ENCODE measurements around the gene SLC6A11.

The SLC6A11 gene

GRCh38 chr3:10942690-10943205 is 126.7 kb downstream of the SLC6A11 start:
- no peak for ATAC-seq

GRCh38 chr3:10944866-10945265 is 128.8 kb downstream of the SLC6A11 start:
- ATAC-seq = no peak
- TF ChIP-seq BACH2 (CRISPR knock-in tag; IDR thresholded peaks at IDR 0.05; ENCODE audit: borderline replicate concordance) = no peak
- no peak for TF ChIP-seq ZNF8 (CRISPR knock-in tag; IDR thresholded peaks at IDR 0.05)
- no peak for TF ChIP-seq TCF4 (CRISPR knock-in tag; IDR thresholded peaks at IDR 0.05; ENCODE audit: borderline replicate concordance)
- TF ChIP-seq TSHZ2 (CRISPR knock-in tag; IDR thresholded peaks at IDR 0.05) = no peak
- no peak for TF ChIP-seq CSRNP3 (CRISPR knock-in tag; IDR thresholded peaks at IDR 0.05)
- TF ChIP-seq ZFP30 (CRISPR knock-in tag; IDR thresholded peaks at IDR 0.05) = no peak
- TF ChIP-seq TOX (CRISPR knock-in tag; IDR thresholded peaks at IDR 0.05; ENCODE audit: borderline replicate concordance) = no peak
- TF ChIP-seq ZNF565 (CRISPR knock-in tag; conservative IDR thresholded peaks at IDR 0.05; ENCODE audit: low read depth) = no peak
- TF ChIP-seq ESRRG (CRISPR knock-in tag; IDR thresholded peaks at IDR 0.05) = no peak
- TF ChIP-seq RARB (CRISPR knock-in tag; IDR thresholded peaks at IDR 0.05) = no peak
- no peak for TF ChIP-seq ZC3H10 (CRISPR knock-in tag; IDR thresholded peaks at IDR 0.05)
- no peak for TF ChIP-seq ZFP3 (CRISPR knock-in tag; IDR thresholded peaks at IDR 0.05)
- no peak for TF ChIP-seq PATZ1 (CRISPR knock-in tag; IDR thresholded peaks at IDR 0.05; ENCODE audit: borderline replicate concordance)
- no peak for TF ChIP-seq OSR1 (CRISPR knock-in tag; IDR thresholded peaks at IDR 0.05)
- no peak for TF ChIP-seq POU6F1 (CRISPR knock-in tag; IDR thresholded peaks at IDR 0.05; ENCODE audit: borderline replicate concordance, low read depth)

More at GRCh38 chr3:10942690-10943205, 126.7 kb downstream of the SLC6A11 start:
- no peak for TF ChIP-seq ISL1 (CRISPR knock-in tag; IDR thresholded peaks at IDR 0.05)
- no peak for TF ChIP-seq PPARA (CRISPR knock-in tag; IDR thresholded peaks at IDR 0.05; ENCODE audit: borderline replicate concordance)
- TF ChIP-seq ZC3H10 (CRISPR knock-in tag; IDR thresholded peaks at IDR 0.05) = no peak
- no peak for TF ChIP-seq OSR1 (CRISPR knock-in tag; IDR thresholded peaks at IDR 0.05)
- no peak for TF ChIP-seq CREB5 (CRISPR knock-in tag; IDR thresholded peaks at IDR 0.05; ENCODE audit: low read depth)
- TF ChIP-seq CSRNP3 (CRISPR knock-in tag; IDR thresholded peaks at IDR 0.05) = no peak
- no peak for TF ChIP-seq ESRRG (CRISPR knock-in tag; IDR thresholded peaks at IDR 0.05)
- no peak for TF ChIP-seq TOX (CRISPR knock-in tag; IDR thresholded peaks at IDR 0.05; ENCODE audit: borderline replicate concordance)
- TF ChIP-seq ZFP3 (CRISPR knock-in tag; IDR thresholded peaks at IDR 0.05) = no peak
- no peak for TF ChIP-seq GLIS3 (CRISPR knock-in tag; IDR thresholded peaks at IDR 0.05)
- TF ChIP-seq TSHZ2 (CRISPR knock-in tag; IDR thresholded peaks at IDR 0.05) = no peak
- no peak for TF ChIP-seq SNAI2 (CRISPR knock-in tag; IDR thresholded peaks at IDR 0.05)

Data from SK-N-SH treated with all-trans-retinoic acid at 6 μM for 48 hours (cell line).